SJSA1 (cell line): ENCODE results near the gene LCE3E. TPM values are rescaled to one million over a fixed set of nuclear protein-coding genes. Genes with fewer than 3 reads are reported as not detected.

ENCODE experiments used
- DNase-seq, 2 experiments: peaks; one replicate each; pipeline ENCODE4 v3.0.0-alpha.2; 2015 to 2020; ENCODE audit warnings: low spot score in 2 of 2, low read depth in 1 of 2
- H3K27ac ChIP-seq: fragments of 250-450 bp; sonication (Bioruptor Pico); 2 replicates; pipeline ENCODE4 v1.5.1; 2020; ENCODE audit warnings: mild to moderate bottlenecking, moderate library complexity
- H3K27me3 ChIP-seq: fragments of 250-450 bp; sonication (Bioruptor Pico); replicated peaks from 2 replicates; pipeline ENCODE4 v1.5.1; 2020; ENCODE audit warnings: mild to moderate bottlenecking, moderate library complexity
- H3K36me3 ChIP-seq: fragments of 250-450 bp; sonication (Bioruptor Pico); 2 replicates; pipeline ENCODE4 v1.5.1; 2020; ENCODE audit warnings: mild to moderate bottlenecking
- H3K4me1 ChIP-seq: fragments of 250-450 bp; sonication (Bioruptor Pico); replicated peaks from 2 replicates; pipeline ENCODE4 v1.6.1; 2021; ENCODE audit warnings: mild to moderate bottlenecking
- H3K4me3 ChIP-seq: fragments of 250-450 bp; sonication (Bioruptor Pico); 2 replicates; pipeline ENCODE4 v1.5.1; 2020; ENCODE audit warnings: mild to moderate bottlenecking
- H3K9me3 ChIP-seq: fragments of 250-450 bp; sonication (Bioruptor Pico); replicated peaks from 2 replicates; pipeline ENCODE4 v1.5.1; 2020; ENCODE audit warnings: mild to moderate bottlenecking
- total RNA-seq: library from RNA; depleted of rRNA; stranded (reverse); fragments of >200 nt; shearing (Covaris generic); gene quantifications from 2 replicates; pipeline ENCODE4 v1.2.3, GENCODE V29; 2014; rRNA removed

LCE3E gene
- total RNA-seq, 1 experiment from 2014 or later: not detected

DNA sequence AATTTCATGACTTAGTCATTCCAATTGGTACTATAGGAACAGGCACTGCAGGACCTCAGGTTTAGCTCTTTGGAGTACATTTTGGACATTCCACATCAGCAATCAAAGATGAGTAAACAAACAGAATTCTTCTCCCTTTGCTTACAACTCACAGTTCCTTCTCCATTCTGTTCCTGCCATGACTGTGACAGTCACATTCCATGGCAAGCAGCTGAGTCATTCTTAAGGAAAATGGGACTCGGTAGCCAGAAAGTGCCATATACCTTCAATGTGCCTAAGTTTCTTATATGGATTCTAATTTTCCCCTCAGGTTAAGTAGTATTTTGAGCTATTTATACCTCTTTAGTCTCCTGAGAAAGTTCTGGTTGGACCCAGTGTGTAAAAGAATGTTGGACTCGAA lies 26.7 kb downstream of the LCE3E start:
- 0 out of 2 replicates have a peak, but pooled peaks cover 2% of the 10 kb centered on the region for H3K27me3 ChIP-seq
- no peaks in the 10 kb centered on the region for H3K36me3 ChIP-seq
- no peak for DNase-seq
- no peak overlapping the region for H3K4me3 ChIP-seq
- H3K9me3 ChIP-seq: no peaks in the 10 kb centered on the region
- H3K27ac ChIP-seq: no peak overlapping the region
- no peaks in the 10 kb centered on the region for H3K4me1 ChIP-seq

DNA sequence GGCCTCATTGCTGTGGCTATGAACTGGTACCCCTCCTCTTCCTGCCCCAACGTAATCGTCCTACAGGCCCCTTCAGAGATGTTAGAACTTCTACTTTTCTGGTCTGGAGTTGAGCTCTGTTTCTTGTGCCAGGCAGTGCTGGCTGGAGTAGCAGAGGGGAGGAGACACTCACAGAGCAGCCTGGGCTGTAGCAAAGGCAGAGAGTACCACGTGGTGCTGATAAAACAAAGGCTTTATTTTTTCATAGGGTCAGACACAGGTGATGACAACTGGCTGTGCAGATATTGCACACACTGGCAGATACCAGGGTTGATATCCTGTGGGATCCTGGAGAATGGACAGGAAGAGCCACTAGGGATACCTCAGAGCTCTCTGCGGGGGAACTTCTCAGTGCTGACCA lies 29.1 kb downstream of the LCE3E start:
- Histone ChIP-seq H3K4me1 (no peaks in the 10 kb centered on the region), H3K27ac (no peak overlapping the region), H3K9me3 (no peaks in the 10 kb centered on the region), H3K27me3 (peaks cover 9% of the 10 kb centered on the region; the same call in 1 of the 2 replicates), H3K4me3 (no peak overlapping the region), H3K36me3 (no peaks in the 10 kb centered on the region)
- DNase-seq: no peak

GRCh38 chr1:152535774-152536173 lies 30.8 kb downstream of the LCE3E start:
- no peak for DNase-seq
- Histone ChIP-seq H3K4me1 (no peaks in the 10 kb centered on the region), H3K27me3 (peaks cover 9% of the 10 kb centered on the region; the same call in 1 of the 2 replicates), H3K36me3 (no peaks in the 10 kb centered on the region), H3K27ac (no peak overlapping the region), H3K9me3 (no peaks in the 10 kb centered on the region), H3K4me3 (no peak overlapping the region)

GRCh38 chr1:152533327-152533938 lies 33.1 kb downstream of the LCE3E start:
- no peak overlapping the region for H3K27ac ChIP-seq
- H3K4me3 ChIP-seq: no peak overlapping the region
- DNase-seq: peak; percentile 30 to 58
- no peaks in the 10 kb centered on the region for H3K9me3 ChIP-seq
- no peaks in the 10 kb centered on the region for H3K4me1 ChIP-seq
- no peaks in the 10 kb centered on the region for H3K36me3 ChIP-seq
- peaks cover 13% of the 10 kb centered on the region; the same call in 1 of the 2 replicates for H3K27me3 ChIP-seq

DNA sequence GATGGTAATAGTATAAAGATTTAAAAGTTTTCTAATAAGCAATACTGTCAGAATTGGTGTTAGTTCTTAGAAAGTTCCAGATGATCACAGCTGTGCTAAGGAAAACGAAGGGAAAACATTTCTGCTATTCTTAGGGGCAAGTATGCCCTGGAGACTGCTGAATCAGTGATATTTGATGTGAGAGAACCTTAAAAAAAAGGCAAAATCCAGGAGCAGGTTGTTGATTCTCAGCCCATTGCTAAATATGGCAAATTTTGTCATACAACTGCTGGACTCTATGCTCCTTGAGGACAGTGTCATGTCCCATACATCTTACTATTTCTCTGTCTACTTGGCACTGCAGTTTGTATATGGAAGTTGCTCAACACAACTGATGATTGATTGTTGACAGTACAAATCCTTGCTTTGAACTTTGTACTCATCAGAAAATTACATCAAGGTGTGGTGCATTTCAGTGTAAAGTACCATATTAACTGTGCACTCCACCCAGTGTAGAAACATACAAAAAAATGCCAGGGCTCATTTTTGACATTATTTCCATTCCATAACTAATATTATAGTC lies 41.4 kb downstream of the LCE3E start:
- DNase-seq: no peak
- Histone ChIP-seq H3K4me3 (no peak overlapping the region), H3K36me3 (no peaks in the 10 kb centered on the region), H3K9me3 (no peaks in the 10 kb centered on the region), H3K27ac (no peak overlapping the region), H3K4me1 (no peaks in the 10 kb centered on the region), H3K27me3 (peaks cover 12% of the 10 kb centered on the region; the same call in 1 of the 2 replicates)

- no peak overlapping the region for H3K27ac ChIP-seq
- no peak for DNase-seq
- no peaks in the 10 kb centered on the region for H3K9me3 ChIP-seq
- H3K36me3 ChIP-seq: no peaks in the 10 kb centered on the region
- H3K4me1 ChIP-seq: no peaks in the 10 kb centered on the region
- H3K4me3 ChIP-seq: no peak overlapping the region
- H3K27me3 ChIP-seq: peaks cover 35% of the 10 kb centered on the region
Measured at GRCh38 chr1:152520561-152521090, 46.0 kb downstream of the LCE3E start.

DNA sequence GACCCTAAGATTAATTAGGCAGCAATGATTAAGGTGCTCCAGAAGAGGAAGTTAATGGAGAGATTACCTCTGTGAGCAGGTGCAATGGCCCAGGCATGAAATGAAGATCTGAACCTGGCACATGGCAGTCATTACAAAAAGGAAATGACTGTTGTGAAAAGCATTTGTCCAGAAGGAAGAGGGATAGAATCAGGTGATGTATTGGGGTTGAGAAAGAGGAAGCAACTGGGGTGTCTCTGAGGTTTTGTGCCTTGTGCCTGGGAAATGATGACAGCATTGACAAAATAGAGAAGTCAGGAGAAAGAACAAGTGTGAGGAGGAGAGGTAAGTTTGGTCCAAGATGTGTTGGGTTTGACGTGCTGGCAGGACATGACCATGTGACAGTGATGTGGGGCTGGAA lies 46.7 kb downstream of the LCE3E start:
- H3K27me3 ChIP-seq: peaks cover 43% of the 10 kb centered on the region
- no peaks in the 10 kb centered on the region for H3K9me3 ChIP-seq
- H3K36me3 ChIP-seq: no peaks in the 10 kb centered on the region
- H3K4me1 ChIP-seq: no peaks in the 10 kb centered on the region
- no peak overlapping the region for H3K27ac ChIP-seq
- H3K4me3 ChIP-seq: no peak overlapping the region
- DNase-seq: no peak

DNA sequence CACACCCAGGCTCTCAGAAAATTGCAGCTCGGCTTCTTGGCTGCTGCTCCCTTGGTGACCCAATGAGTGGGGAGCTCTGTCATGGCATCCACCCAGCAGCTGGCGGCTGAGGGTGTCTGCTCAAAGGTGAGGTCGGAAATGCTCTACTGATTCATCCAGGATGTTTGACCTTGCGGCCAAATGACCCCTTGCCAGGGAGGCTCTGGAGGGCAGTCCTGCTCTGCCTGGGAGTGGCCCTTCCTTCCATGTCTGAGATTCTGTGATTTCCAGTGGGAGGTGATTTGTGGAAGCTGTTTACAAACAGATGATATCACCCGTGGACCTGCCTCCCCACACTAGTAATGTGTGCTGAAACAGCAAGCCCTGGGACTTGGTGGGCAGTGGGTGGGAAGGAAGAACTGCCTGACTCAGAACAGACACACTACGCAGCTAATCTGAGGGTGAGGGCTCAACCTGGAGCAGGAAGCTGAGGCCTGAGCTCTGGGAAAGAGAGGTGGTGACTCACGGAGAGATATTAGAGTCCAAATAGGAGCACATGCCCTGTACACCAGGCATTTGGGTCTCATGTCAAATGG lies 49.3 kb downstream of the LCE3E start:
- no peak for DNase-seq
- H3K27me3 ChIP-seq: peaks cover 56% of the 10 kb centered on the region
- H3K4me1 ChIP-seq: no peaks in the 10 kb centered on the region
- H3K9me3 ChIP-seq: no peaks in the 10 kb centered on the region
- H3K4me3 ChIP-seq: no peak overlapping the region
- no peaks in the 10 kb centered on the region for H3K36me3 ChIP-seq
- no peak overlapping the region for H3K27ac ChIP-seq

DNA sequence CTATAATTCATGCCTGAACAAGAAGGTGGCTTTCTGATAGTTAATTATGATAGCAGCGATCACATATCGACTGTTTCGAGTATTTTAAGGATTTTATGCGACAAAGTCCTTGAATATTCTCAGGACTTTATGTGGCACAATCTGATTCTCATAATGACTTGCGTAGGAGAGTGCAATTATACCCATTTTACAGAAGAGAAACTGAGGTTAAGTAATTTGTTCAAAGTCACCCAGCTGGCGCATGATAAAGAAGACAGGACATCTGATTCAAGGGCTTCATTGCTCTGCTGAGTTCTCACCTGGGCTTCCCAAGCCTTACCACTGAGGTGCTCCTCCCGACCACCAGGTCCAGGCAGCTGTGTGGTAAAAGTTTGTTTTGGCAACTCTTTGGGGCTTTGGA lies 50.5 kb downstream of the LCE3E start:
- Histone ChIP-seq H3K9me3 (no peaks in the 10 kb centered on the region), H3K27me3 (peaks cover 59% of the 10 kb centered on the region), H3K27ac (no peak overlapping the region), H3K4me3 (no peak overlapping the region), H3K4me1 (no peaks in the 10 kb centered on the region), H3K36me3 (no peaks in the 10 kb centered on the region)
- DNase-seq: no peak

Other genes starting within 250 kb of the LCE3E start
- 0.05 and 0.06 TPM in 2 replicates for gene FLG, start 241.5 kb downstream of the LCE3E start, total RNA-seq
- not detected in 2 replicates for gene FLG2, start 206.8 kb downstream of the LCE3E start, total RNA-seq
- 0.16 TPM in 1 of 2 replicates, not detected in the other for gene CRNN, start 152.5 kb downstream of the LCE3E start, total RNA-seq
- not detected in 2 replicates for gene LCE5A, start 56.0 kb downstream of the LCE3E start, total RNA-seq
- not detected in 2 replicates for gene CRCT1, start 52.3 kb downstream of the LCE3E start, total RNA-seq
- not detected in 2 replicates for gene LCE3D, start 13.7 kb upstream of the LCE3E start, total RNA-seq
- not detected in 2 replicates for gene LCE3C, start 33.5 kb upstream of the LCE3E start, total RNA-seq
- gene LCE3B, start 47.0 kb upstream of the LCE3E start, total RNA-seq: not detected in 2 replicates
- gene LCE3A, start 56.3 kb upstream of the LCE3E start, total RNA-seq: not detected in 2 replicates
- not detected in 2 replicates for gene LCE2D, start 96.6 kb upstream of the LCE3E start, total RNA-seq
- gene LCE2C, start 108.5 kb upstream of the LCE3E start, total RNA-seq: not detected in 2 replicates
- gene LCE2B, start 119.3 kb upstream of the LCE3E start, total RNA-seq: not detected in 2 replicates
- gene LCE2A, start 131.6 kb upstream of the LCE3E start, total RNA-seq: not detected in 2 replicates
- not detected in 2 replicates for gene LCE4A, start 141.4 kb upstream of the LCE3E start, total RNA-seq
- gene KPRP, start 191.2 kb upstream of the LCE3E start, total RNA-seq: not detected in 2 replicates
- not detected in 2 replicates for gene LCE1F, start 208.4 kb upstream of the LCE3E start, total RNA-seq
- not detected in 2 replicates for gene LCE1E, start 219.5 kb upstream of the LCE3E start, total RNA-seq
- gene LCE1D, start 229.9 kb upstream of the LCE3E start, total RNA-seq: not detected in 2 replicates
- gene LCE1C, start 239.9 kb upstream of the LCE3E start, total RNA-seq: not detected in 2 replicates
- not detected in 2 replicates for gene LCE1B, start 245.2 kb upstream of the LCE3E start, total RNA-seq